Neural cell (in vitro differentiated cells): ENCODE measurements around the gene AGBL5. TPM values are rescaled to one million over a fixed set of nuclear protein-coding genes. Genes with fewer than 3 reads are reported as not detected.

ENCODE experiments used
- H2AFZ ChIP-seq: fragments of 200-600, 300-800 bp; sonication (generic), shearing (Covaris generic); 2 replicates; pipeline ENCODE4 v1.6.0; 2014; ENCODE audit warnings: low read depth, mild to moderate bottlenecking, antibody characterized with exemption, low read length, moderate library complexity
- H3F3A ChIP-seq: fragments of 200-600 bp; shearing (Covaris generic); 2 replicates; pipeline ENCODE4 v1.6.1; 2016; ENCODE audit warnings: mild to moderate bottlenecking, moderate library complexity, mixed read lengths, antibody characterized with exemption, low read length; ENCODE audit not compliant: insufficient read depth, poor library complexity, severe bottlenecking
- H3K27ac ChIP-seq: fragments of 200-600, 300-800 bp; sonication (generic), shearing (Covaris generic); 2 replicates; pipeline ENCODE4 v1.5.1; 2014; ENCODE audit warnings: mild to moderate bottlenecking, low read length, moderate library complexity
- H3K27me3 ChIP-seq: fragments of 300-800, 200-600 bp; sonication (generic), shearing (Covaris generic); 2 replicates; pipeline ENCODE4 v1.6.0; 2014; ENCODE audit warnings: mild to moderate bottlenecking, low read depth, low read length, moderate library complexity; ENCODE audit not compliant: insufficient read depth
- H3K36me3 ChIP-seq: fragments of 300-800, 200-600 bp; sonication (generic), shearing (Covaris generic); 2 replicates; pipeline ENCODE4 v1.5.1; 2014; ENCODE audit warnings: mild to moderate bottlenecking, antibody characterized with exemption, low read length, moderate library complexity; ENCODE audit not compliant: insufficient read depth
- H3K4me2 ChIP-seq: fragments of 300-800, 200-600 bp; sonication (generic), shearing (Covaris generic); 2 replicates; pipeline ENCODE4 v1.6.0; 2014; ENCODE audit warnings: mild to moderate bottlenecking, low read length
- H3K4me3 ChIP-seq: fragments of 300-800, 200-600 bp; sonication (generic), shearing (Covaris generic); 2 replicates; pipeline ENCODE4 v1.5.1; 2014; ENCODE audit warnings: mild to moderate bottlenecking, low read length, moderate library complexity
- H3K79me2 ChIP-seq: fragments of 200-600 bp; shearing (Covaris generic); replicated peaks from 2 replicates; pipeline ENCODE4 v1.6.0; 2014; ENCODE audit warnings: mild to moderate bottlenecking, low read length, moderate library complexity; ENCODE audit not compliant: insufficient read depth
- H3K9ac ChIP-seq: fragments of 300-800, 200-600 bp; sonication (generic), shearing (Covaris generic); 2 replicates; pipeline ENCODE4 v1.6.1; 2016; ENCODE audit warnings: mild to moderate bottlenecking, low read length, mixed read lengths
- H3K9me2 ChIP-seq: fragments of 200-600 bp; shearing (Covaris generic); 2 replicates; pipeline ENCODE4 v1.6.1; 2016; ENCODE audit warnings: mild to moderate bottlenecking, low read length, mixed read lengths; ENCODE audit not compliant: insufficient read depth
- H3K9me3 ChIP-seq: fragments of 200-600, 300-800 bp; sonication (generic), shearing (Covaris generic); 2 replicates; pipeline ENCODE4 v1.6.1; 2016; ENCODE audit warnings: mild to moderate bottlenecking, mixed run types, low read length, moderate library complexity, mixed read lengths
- H4K20me1 ChIP-seq: fragments of 200-600 bp; shearing (Covaris generic); 2 replicates; pipeline ENCODE4 v1.6.1; 2016; ENCODE audit warnings: mild to moderate bottlenecking, mixed run types; ENCODE audit not compliant: insufficient read depth
- CTCF ChIP-seq: fragments of 450-650 bp; IDR thresholded peaks from 2 replicates; pipeline ENCODE4 v1.5.1; 2014; ENCODE audit warnings: antibody characterized with exemption, mild to moderate bottlenecking, moderate library complexity; ENCODE audit not compliant: poor library complexity, severe bottlenecking
- EP300 ChIP-seq: fragments of 450-650 bp; conservative IDR thresholded peaks from 2 replicates; pipeline ENCODE4 v1.6.1; 2014; ENCODE audit warnings: antibody characterized with exemption, mild to moderate bottlenecking, moderate library complexity; ENCODE audit not compliant: poor library complexity, severe bottlenecking
- EZH2 ChIP-seq: fragments of 200-600, 300-800 bp; shearing (Covaris generic), sonication (generic); IDR thresholded peaks from 2 replicates; pipeline ENCODE4 v1.6.1; 2014; ENCODE audit warnings: antibody characterized with exemption, low read length, borderline replicate concordance, mild to moderate bottlenecking; ENCODE audit not compliant: insufficient read depth, poor library complexity, severe bottlenecking
- MXI1 ChIP-seq: fragments of 450-650 bp; conservative IDR thresholded peaks from 2 replicates; pipeline ENCODE4 v1.6.1; 2014; ENCODE audit warnings: antibody characterized with exemption, mild to moderate bottlenecking; ENCODE audit not compliant: poor library complexity, severe bottlenecking
- POLR2AphosphoS5 ChIP-seq: IDR thresholded peaks from 2 replicates; pipeline ENCODE4 v1.6.1; 2012
- RAD21 ChIP-seq: fragments of 450-650 bp; conservative IDR thresholded peaks from 2 replicates; pipeline ENCODE4 v1.6.1; 2014; ENCODE audit warnings: antibody characterized with exemption, mild to moderate bottlenecking, moderate library complexity
- REST ChIP-seq: IDR thresholded peaks from 2 replicates; pipeline ENCODE4 v1.6.1; 2012; ENCODE audit warnings: borderline replicate concordance
- SMC3 ChIP-seq: fragments of 450-650 bp; conservative IDR thresholded peaks from 2 replicates; pipeline ENCODE4 v1.6.1; 2014; ENCODE audit warnings: antibody characterized with exemption, mild to moderate bottlenecking, moderate library complexity; ENCODE audit not compliant: poor library complexity
- TAF1 ChIP-seq: IDR thresholded peaks from 2 replicates; pipeline ENCODE4 v1.6.1; 2012; ENCODE audit warnings: low read depth
- polyA plus RNA-seq: library from polyadenylated mRNA; depleted of rRNA; stranded (reverse); fragments of >200 nt; gene quantifications from 2 replicates; pipeline ENCODE4 v1.2.3, GENCODE V29; 2014

AGBL5 gene
- polyA plus RNA-seq, 1 donor from 2014 or later, result 34.3 TPM

GRCh38 chr2:27006602-27007415 lies 44.7 kb upstream of the AGBL5 start:
- Histone ChIP-seq H3K9me3 (no peaks in the 10 kb centered on the region), H3K79me2 (no peaks in the 10 kb centered on the region), H3K9ac (no peak overlapping the region), H3F3A (no peaks in the 10 kb centered on the region), H3K9me2 (no peaks in the 10 kb centered on the region), H3K36me3 (no peaks in the 10 kb centered on the region), H4K20me1 (no peaks in the 10 kb centered on the region), H3K4me3 (no peak overlapping the region), H3K27ac (no peak overlapping the region), H3K27me3 (no peaks in the 10 kb centered on the region), H2AFZ (no peak overlapping the region), H3K4me2 (no peak overlapping the region)
- TF ChIP-seq EZH2 (no peak), REST (no peak), POLR2AphosphoS5 (no peak), RAD21 (no peak), CTCF (no peak), SMC3 (no peak), TAF1 (no peak), EP300 (no peak), MXI1 (no peak)

- Histone ChIP-seq H3K4me3 (no peak overlapping the region), H3K27ac (no peak overlapping the region), H3K9me2 (no peaks in the 10 kb centered on the region), H3K27me3 (no peaks in the 10 kb centered on the region), H3F3A (no peaks in the 10 kb centered on the region), H4K20me1 (no peaks in the 10 kb centered on the region), H2AFZ (no peak overlapping the region), H3K9me3 (no peaks in the 10 kb centered on the region), H3K9ac (no peak overlapping the region), H3K36me3 (no peaks in the 10 kb centered on the region), H3K79me2 (no peaks in the 10 kb centered on the region), H3K4me2 (no peak overlapping the region)
- no peak for TF ChIP-seq EP300
- no peak for TF ChIP-seq REST
- no peak for TF ChIP-seq RAD21
- no peak for TF ChIP-seq SMC3
- no peak for TF ChIP-seq POLR2AphosphoS5
- no peak for TF ChIP-seq TAF1
- no peak for TF ChIP-seq CTCF
- TF ChIP-seq MXI1, result no peak
- no peak for TF ChIP-seq EZH2
These were observed 43.8 kb upstream of the AGBL5 start for GRCh38 chr2:27007416-27008374.
